CD4-positive, alpha-beta T cell (primary cell): ENCODE measurements around the gene PTPRD. TPM values are rescaled to one million over a fixed set of nuclear protein-coding genes. Genes with fewer than 3 reads are reported as not detected.

Experiments used
- ATAC-seq: fragments of 200-7000 bp; cut with Tn5 transposase; one replicate; pipeline ENCODE4 v1.10.0; 2022; ENCODE audit warnings: mild to moderate bottlenecking; ENCODE audit not compliant: poor library complexity
- CTCF ChIA-PET: fragments of 350-600 bp; sonication (Branson Sonifier 250); formaldehyde crosslinking; loops from one replicate; lab custom pipeline; 2021; ENCODE audit warnings: antibody characterized with exemption, inconsistent platforms; lab: Charles Lee
- POLR2A ChIA-PET: fragments of 350-600 bp; sonication (Branson Sonifier 250); formaldehyde crosslinking; loops from one replicate; lab custom pipeline; 2021; ENCODE audit warnings: antibody characterized with exemption, inconsistent platforms; lab: Charles Lee
- DNase-seq, 14 experiments: peaks; one replicate each; pipeline ENCODE4 v3.0.0-alpha.2; 2013 to 2020; ENCODE audit warnings: mixed read lengths in 2 of 14
- H3K27ac ChIP-seq, 2 donors: one replicate each; pipeline versions ENCODE4 v1.5.1 to v1.7.0; 2013; ENCODE audit warnings: low read length in 2 of 2, low read depth in 1 of 2, mild to moderate bottlenecking in 1 of 2
- H3K27me3 ChIP-seq, 2 experiments: 1 replicate in 1 of 2; 2 replicates in 1 of 2; pipeline versions ENCODE4 v1.6.1 to v1.7.0; 2013; ENCODE audit warnings: low read length in 2 of 2, control low read depth in 1 of 2, mild to moderate bottlenecking in 1 of 2, moderate library complexity in 1 of 2; ENCODE audit not compliant: insufficient read depth in 2 of 2, control insufficient read depth in 1 of 2
- H3K36me3 ChIP-seq: one replicate; pipeline ENCODE4 v1.6.1; 2013; ENCODE audit warnings: low read length, control low read depth; ENCODE audit not compliant: insufficient read depth
- H3K4me1 ChIP-seq: one replicate; pipeline ENCODE4 v1.6.1; 2013; ENCODE audit warnings: low read length, control low read depth; ENCODE audit not compliant: insufficient read depth
- H3K4me3 ChIP-seq: one replicate; pipeline ENCODE4 v1.5.1; 2013; ENCODE audit warnings: mild to moderate bottlenecking, low read length, moderate library complexity
- H3K9me3 ChIP-seq, 2 experiments: 1 replicate in 1 of 2; 2 replicates in 1 of 2; pipeline versions ENCODE4 v1.6.1 to v1.7.0; 2013; ENCODE audit warnings: low read length in 2 of 2, mild to moderate bottlenecking in 2 of 2, control low read depth in 1 of 2, moderate library complexity in 1 of 2; ENCODE audit not compliant: control insufficient read depth in 1 of 2, insufficient read depth in 1 of 2
- H3K27ac Mint-ChIP-seq: one replicate; pipeline ENCODE4 v1.8.0; 2020; ENCODE audit warnings: mixed read lengths
- H3K27me3 Mint-ChIP-seq: one replicate; pipeline ENCODE4 v1.8.0; 2021; ENCODE audit warnings: mixed read lengths
- H3K36me3 Mint-ChIP-seq: one replicate; pipeline ENCODE4 v1.8.0; 2021; ENCODE audit warnings: low read depth, mixed read lengths
- H3K4me1 Mint-ChIP-seq: one replicate; pipeline ENCODE4 v1.8.0; 2021; ENCODE audit warnings: low read depth, mixed read lengths
- H3K4me3 Mint-ChIP-seq: one replicate; pipeline ENCODE4 v1.8.0; 2020; ENCODE audit warnings: mild to moderate bottlenecking, mixed read lengths
- H3K9me3 Mint-ChIP-seq: one replicate; pipeline ENCODE4 v1.8.0; 2020; ENCODE audit warnings: mixed read lengths
- intact Hi-C, 2 experiments: fragments of 100-400 bp; cut with DNase I in 1 of 2; cut with micrococcal nuclease in 1 of 2; formaldehyde crosslinking; loops; one replicate each; pipeline versions ENCODE4 v1.15.1 to v1.9.0; 2023 to 2025; cut with DNase I, micrococcal nuclease
- total RNA-seq, 174 experiments: library from RNA in 2 of 174; stranded (reverse) in 2 of 174; gene quantifications; one replicate each; pipeline ENCODE4 v1.2.3 and lab custom pipeline; 2021 to 2026
- TF ChIP-seq, protein P1 (sequence below): fragments of 200-600 bp; IDR thresholded peaks from one replicate; pipeline ENCODE4 v1.8.0; 2022; ENCODE audit warnings: antibody characterized with exemption, mild to moderate bottlenecking

Gene PTPRD
- total RNA-seq, 2 experiments from 2014 or later: not detected

DNA sequence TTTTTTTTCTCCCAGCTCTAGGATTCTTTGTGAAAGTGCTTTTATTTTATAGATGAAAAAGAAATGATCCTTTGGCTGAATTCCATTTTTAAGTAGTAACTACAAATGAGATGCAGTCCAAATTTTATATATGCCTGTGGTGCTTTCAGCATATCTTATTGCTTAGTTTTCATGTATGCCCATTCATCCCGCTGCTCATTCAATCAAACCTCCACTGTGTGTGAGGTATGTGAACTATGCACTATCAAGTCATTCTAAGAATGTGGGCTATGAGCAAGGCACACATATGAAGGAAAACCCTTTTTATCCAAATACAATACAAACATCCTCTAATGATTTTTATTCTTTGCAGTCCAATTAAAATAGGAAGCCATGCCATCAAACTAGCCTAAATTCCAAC, 1744.2 kb downstream of the PTPRD start:
- Histone ChIP-seq H3K4me3 (no peak overlapping the region), H3K4me1 (no peaks in the 10 kb centered on the region), H3K27ac (no peak overlapping the region), H3K9me3 (no peaks in the 10 kb centered on the region), H3K36me3 (no peaks in the 10 kb centered on the region), H3K27me3 (no peaks in the 10 kb centered on the region)
- no peak for DNase-seq
- Mint-ChIP-seq H3K4me3 (no peak overlapping the region), H3K36me3 (no peaks in the 10 kb centered on the region), H3K4me1 (no peaks in the 10 kb centered on the region), H3K27ac (no peak overlapping the region), H3K9me3 (no peaks in the 10 kb centered on the region), H3K27me3 (no peaks in the 10 kb centered on the region)
- no peak for ATAC-seq
- intact Hi-C loops: no loop called here
- ChIA-PET POLR2A (no interaction called here), CTCF (no interaction called here)
- TF ChIP-seq, protein P1, sequence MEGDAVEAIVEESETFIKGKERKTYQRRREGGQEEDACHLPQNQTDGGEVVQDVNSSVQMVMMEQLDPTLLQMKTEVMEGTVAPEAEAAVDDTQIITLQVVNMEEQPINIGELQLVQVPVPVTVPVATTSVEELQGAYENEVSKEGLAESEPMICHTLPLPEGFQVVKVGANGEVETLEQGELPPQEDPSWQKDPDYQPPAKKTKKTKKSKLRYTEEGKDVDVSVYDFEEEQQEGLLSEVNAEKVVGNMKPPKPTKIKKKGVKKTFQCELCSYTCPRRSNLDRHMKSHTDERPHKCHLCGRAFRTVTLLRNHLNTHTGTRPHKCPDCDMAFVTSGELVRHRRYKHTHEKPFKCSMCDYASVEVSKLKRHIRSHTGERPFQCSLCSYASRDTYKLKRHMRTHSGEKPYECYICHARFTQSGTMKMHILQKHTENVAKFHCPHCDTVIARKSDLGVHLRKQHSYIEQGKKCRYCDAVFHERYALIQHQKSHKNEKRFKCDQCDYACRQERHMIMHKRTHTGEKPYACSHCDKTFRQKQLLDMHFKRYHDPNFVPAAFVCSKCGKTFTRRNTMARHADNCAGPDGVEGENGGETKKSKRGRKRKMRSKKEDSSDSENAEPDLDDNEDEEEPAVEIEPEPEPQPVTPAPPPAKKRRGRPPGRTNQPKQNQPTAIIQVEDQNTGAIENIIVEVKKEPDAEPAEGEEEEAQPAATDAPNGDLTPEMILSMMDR: no peak

DNA sequence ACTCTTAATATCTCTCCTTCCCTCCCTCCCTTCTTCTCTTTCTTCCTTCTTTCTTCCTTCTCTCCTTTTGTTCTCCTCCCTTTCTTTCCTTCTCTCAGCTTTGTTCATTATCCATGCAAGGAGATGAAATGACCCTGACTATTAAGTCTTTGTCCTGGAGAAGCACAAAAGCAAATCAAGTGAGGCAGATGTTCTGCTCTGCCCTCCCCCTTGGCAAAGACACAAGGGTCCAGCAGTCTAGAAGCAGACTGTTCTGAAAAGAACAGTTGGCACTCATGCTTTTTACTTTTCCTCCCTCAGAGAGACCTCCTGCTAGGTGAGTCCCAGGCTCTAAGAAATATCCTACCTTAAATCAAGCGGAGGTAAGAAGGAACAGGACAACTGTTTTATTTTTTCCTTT, 1745.7 kb downstream of the PTPRD start:
- H3K9me3 Mint-ChIP-seq: no peaks in the 10 kb centered on the region
- TF ChIP-seq, protein P1: no peak
- H3K27ac ChIP-seq: no peak overlapping the region
- ChIA-PET CTCF (no interaction called here), POLR2A (no interaction called here)
- ATAC-seq (no peak), DNase-seq (no peak)
- H3K36me3 ChIP-seq: no peaks in the 10 kb centered on the region
- no peaks in the 10 kb centered on the region for H3K9me3 ChIP-seq
- intact Hi-C loops: no loop called here
- no peaks in the 10 kb centered on the region for H3K4me1 Mint-ChIP-seq
- no peaks in the 10 kb centered on the region for H3K27me3 ChIP-seq
- no peak overlapping the region for H3K27ac Mint-ChIP-seq
- no peaks in the 10 kb centered on the region for H3K4me1 ChIP-seq
- H3K4me3 ChIP-seq: no peak overlapping the region
- H3K4me3 Mint-ChIP-seq: no peak overlapping the region
- no peaks in the 10 kb centered on the region for H3K27me3 Mint-ChIP-seq
- no peaks in the 10 kb centered on the region for H3K36me3 Mint-ChIP-seq

DNA sequence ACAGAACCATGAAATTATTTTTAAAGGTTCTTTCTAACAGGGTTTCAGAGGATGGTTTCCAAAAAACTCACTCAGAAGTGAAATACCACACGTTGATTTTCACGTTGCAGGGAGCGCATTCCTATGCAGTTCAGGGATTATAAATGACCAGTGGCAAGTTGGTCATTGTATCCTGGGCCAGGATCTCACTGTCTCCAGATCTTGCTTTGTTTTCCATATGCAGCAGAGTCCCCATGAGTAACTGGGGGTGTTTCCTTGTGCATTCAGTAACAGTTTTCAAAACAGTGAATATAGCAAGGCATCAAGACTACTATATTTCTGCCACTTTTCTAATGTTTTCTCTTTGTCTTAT, 1748.3 kb downstream of the PTPRD start:
- ATAC-seq (no peak), DNase-seq (no peak)
- H3K4me1 ChIP-seq: no peaks in the 10 kb centered on the region
- intact Hi-C loops: no loop called here
- Mint-ChIP-seq H3K27ac (no peak overlapping the region), H3K36me3 (no peaks in the 10 kb centered on the region), H3K4me1 (no peaks in the 10 kb centered on the region), H3K9me3 (no peaks in the 10 kb centered on the region), H3K4me3 (no peak overlapping the region), H3K27me3 (peaks cover 12% of the 10 kb centered on the region)
- H3K27ac ChIP-seq: no peak overlapping the region
- no peaks in the 10 kb centered on the region for H3K36me3 ChIP-seq
- TF ChIP-seq, protein P1: no peak
- no peaks in the 10 kb centered on the region for H3K27me3 ChIP-seq
- H3K9me3 ChIP-seq: no peaks in the 10 kb centered on the region
- ChIA-PET POLR2A (no interaction called here), CTCF (no interaction called here)
- no peak overlapping the region for H3K4me3 ChIP-seq
